Glomerular endothelial cell (primary cell): ENCODE results near the gene TAX1BP3. TPM values are rescaled to one million over a fixed set of nuclear protein-coding genes. Genes with fewer than 3 reads are reported as not detected.

ENCODE experiments used
- DNase-seq: peaks from one replicate; pipeline ENCODE4 v3.0.0-alpha.2; 2011; ENCODE audit warnings: low read depth, low spot score; ENCODE audit errors: extremely low read depth
- total RNA-seq: library from RNA; depleted of rRNA; stranded (reverse); fragments of >200 nt; gene quantifications from 2 replicates; pipeline ENCODE4 v1.2.3, GENCODE V29; 2015

Gene TAX1BP3
- total RNA-seq, 1 donor from 2014 or later, result 358 TPM

GRCh38 chr17:3632287-3632686 is 36.1 kb downstream of the TAX1BP3 start:
- no peak for DNase-seq

- no peak for DNase-seq
These were observed 37.6 kb downstream of the TAX1BP3 start for GRCh38 chr17:3630781-3631180.

GRCh38 chr17:3627769-3628167 is 40.6 kb downstream of the TAX1BP3 start:
- DNase-seq, result no peak

GRCh38 chr17:3626831-3627768 is 41.3 kb downstream of the TAX1BP3 start:
- DNase-seq, result no peak

- DNase-seq, result no peak
These were observed 45.3 kb downstream of the TAX1BP3 start for GRCh38 chr17:3622977-3623594.

GRCh38 chr17:3621146-3621720 is 47.1 kb downstream of the TAX1BP3 start:
- no peak for DNase-seq

GRCh38 chr17:3615160-3615870 is 53.1 kb downstream of the TAX1BP3 start:
- DNase-seq, result no peak

GRCh38 chr17:3613124-3613523 is 55.3 kb downstream of the TAX1BP3 start:
- no peak for DNase-seq

Other genes starting within 250 kb of the TAX1BP3 start
- gene OR1E2, start 234.7 kb downstream of the TAX1BP3 start, total RNA-seq, result not detected in 2 replicates
- not detected in 2 replicates for gene SPATA22, start 196.8 kb downstream of the TAX1BP3 start, total RNA-seq
- not detected in 2 replicates for gene ASPA, start 192.6 kb downstream of the TAX1BP3 start, total RNA-seq
- 0.06 TPM in 1 of 2 replicates, not detected in the other for gene TRPV3, start 110.8 kb downstream of the TAX1BP3 start, total RNA-seq
- 1.2 and 2.2 TPM in 2 replicates for gene TRPV1, start 59.2 kb downstream of the TAX1BP3 start, total RNA-seq
- gene SHPK, start 32.3 kb downstream of the TAX1BP3 start, total RNA-seq, result 14.5 and 15.0 TPM in 2 replicates
- 25.7 and 29.9 TPM in 2 replicates for gene CTNS, start 31.8 kb downstream of the TAX1BP3 start, total RNA-seq
- gene EMC6, start 234 bp upstream of the TAX1BP3 start, total RNA-seq, result 17.5 and 24.1 TPM in 2 replicates
- 1.2 and 2.9 TPM in 2 replicates for gene P2RX5, start 27.6 kb upstream of the TAX1BP3 start, total RNA-seq
- 3.2 and 6.3 TPM in 2 replicates for gene HASPIN, start 55.3 kb upstream of the TAX1BP3 start, total RNA-seq
- gene ITGAE, start 132.6 kb upstream of the TAX1BP3 start, total RNA-seq, result 10.5 and 13.3 TPM in 2 replicates
- 23.2 and 25.3 TPM in 2 replicates for gene NCBP3, start 177.7 kb upstream of the TAX1BP3 start, total RNA-seq
- 3.7 and 3.9 TPM in 2 replicates for gene CAMKK1, start 224.5 kb upstream of the TAX1BP3 start, total RNA-seq
- not detected in 2 replicates for gene P2RX1, start 247.9 kb upstream of the TAX1BP3 start, total RNA-seq